SK-N-SH (cell line): ENCODE measurements around the gene LRMDA. TPM values are rescaled to one million over a fixed set of nuclear protein-coding genes. Genes with fewer than 3 reads are reported as not detected.

Experiments
- CTCF ChIA-PET: fragments of 300-600, 350-600 bp; formaldehyde crosslinking; extraction: SDS; loops from one replicate; lab custom pipeline; 2021; lab: Yijun Ruan, JAX
- POLR2A ChIA-PET: fragments of 350-600 bp; sonication (Branson Sonifier 250); formaldehyde crosslinking; extraction: SDS; loops from one replicate; lab custom pipeline; 2020; ENCODE audit warnings: antibody characterized with exemption, inconsistent platforms; lab: Yijun Ruan, JAX
- DNase-seq: peaks from one replicate; pipeline ENCODE4 v3.0.0; 2012
- H2AFZ ChIP-seq: fragments of 200-600 bp; sonication (generic); 2 replicates; pipeline ENCODE4 v1.8.1; 2016; ENCODE audit warnings: antibody characterized with exemption, mild to moderate bottlenecking, low read depth
- H3F3A ChIP-seq: fragments of 200-600 bp; sonication (generic); replicated peaks from 2 replicates; pipeline ENCODE3; 2016; ENCODE audit warnings: antibody characterized with exemption, mild to moderate bottlenecking; ENCODE audit not compliant: insufficient read depth
- H3K27ac ChIP-seq, 2 experiments: fragments of 200-500 bp in 1 of 2; fragments of 200-600 bp in 1 of 2; sonication (Bioruptor generic) in 1 of 2; sonication (generic), shearing (Covaris generic) in 1 of 2; 2 replicates each; pipeline versions ENCODE4 v1.5.1 to v1.6.1; 2014 to 2016; ENCODE audit warnings: low read depth in 2 of 2, inconsistent platforms in 1 of 2, low read length in 1 of 2, mild to moderate bottlenecking in 1 of 2, mixed read lengths in 1 of 2
- H3K27me3 ChIP-seq: fragments of 200-600 bp; sonication (generic), shearing (Covaris generic); 2 replicates; pipeline ENCODE4 v1.6.1; 2016; ENCODE audit warnings: mixed run types; ENCODE audit not compliant: insufficient read depth
- H3K36me3 ChIP-seq, 2 experiments: fragments of 200-500 bp in 1 of 2; fragments of 200-600 bp in 1 of 2; sonication (Bioruptor generic) in 1 of 2; sonication (generic) in 1 of 2; replicated peaks in 1 of 2; 2 replicates each; pipeline versions ENCODE3 to v1.5.1; 2014 to 2016; ENCODE audit warnings: low read length in 1 of 2, mild to moderate bottlenecking in 1 of 2; ENCODE audit not compliant: insufficient read depth in 2 of 2, control insufficient read depth in 1 of 2
- H3K4me1 ChIP-seq, 2 experiments: fragments of 200-500 bp in 1 of 2; fragments of 200-600 bp in 1 of 2; sonication (Bioruptor generic) in 1 of 2; sonication (generic), shearing (Covaris generic) in 1 of 2; 2 replicates each; pipeline versions ENCODE4 v1.5.1 to v1.6.1; 2014 to 2016; ENCODE audit warnings: low read depth in 1 of 2, low read length in 1 of 2, mixed run types in 1 of 2; ENCODE audit not compliant: insufficient read depth in 2 of 2, control insufficient read depth in 1 of 2
- H3K4me2 ChIP-seq: fragments of 200-600 bp; sonication (generic), shearing (Covaris generic); 2 replicates; pipeline ENCODE4 v1.6.1; 2017; ENCODE audit warnings: mixed run types
- H3K4me3 ChIP-seq, 2 experiments: fragments of 200-500 bp in 1 of 2; fragments of 200-600 bp in 1 of 2; sonication (Bioruptor generic) in 1 of 2; sonication (generic), shearing (Covaris generic) in 1 of 2; 2 replicates each; pipeline versions ENCODE4 v1.5.1 to v1.8.1; 2014 to 2016; ENCODE audit warnings: low read depth in 2 of 2, inconsistent platforms in 1 of 2, low read length in 1 of 2, mild to moderate bottlenecking in 1 of 2, mixed read lengths in 1 of 2, moderate library complexity in 1 of 2
- H3K79me2 ChIP-seq: fragments of 200-600 bp; sonication (generic); 2 replicates; pipeline ENCODE4 v1.8.1; 2017; ENCODE audit warnings: mild to moderate bottlenecking; ENCODE audit not compliant: insufficient read depth
- H3K9ac ChIP-seq: fragments of 200-600 bp; sonication (generic); 2 replicates; pipeline ENCODE4 v1.6.1; 2017; ENCODE audit warnings: mixed run types
- H3K9me2 ChIP-seq: fragments of 200-600 bp; sonication (generic); 2 replicates; pipeline ENCODE4 v1.6.1; 2017; ENCODE audit warnings: mixed run types
- H3K9me3 ChIP-seq: fragments of 200-600 bp; sonication (generic); 2 replicates; pipeline ENCODE4 v1.6.1; 2017; ENCODE audit warnings: mixed run types, mild to moderate bottlenecking, moderate library complexity
- H4K20me1 ChIP-seq: fragments of 200-600 bp; sonication (generic); 2 replicates; pipeline ENCODE4 v1.6.1; 2017; ENCODE audit warnings: mild to moderate bottlenecking, mixed run types; ENCODE audit not compliant: insufficient read depth
- CHD2 ChIP-seq: fragments of 150-350 bp; IDR thresholded peaks from 2 replicates; pipeline ENCODE4 v1.6.1; 2018; ENCODE audit warnings: low read length; ENCODE audit not compliant: partially characterized antibody
- FOXJ3 ChIP-seq: sonication (generic); formaldehyde crosslinking; IDR thresholded peaks from 2 replicates; pipeline ENCODE4 v1.5.1; 2020; ENCODE audit warnings: mild to moderate bottlenecking, missing genetic modification reagents
- GABPA ChIP-seq: IDR thresholded peaks from 2 replicates; pipeline ENCODE4 v1.4.0; 2012; ENCODE audit warnings: low read depth, mild to moderate bottlenecking
- GATA2 ChIP-seq: sonication (generic); formaldehyde crosslinking; IDR thresholded peaks from 2 replicates; pipeline ENCODE4 v1.5.0; 2020; ENCODE audit warnings: mild to moderate bottlenecking, missing genetic modification reagents
- REST ChIP-seq: IDR thresholded peaks from 2 replicates; pipeline ENCODE4 v1.6.1; 2012; ENCODE audit warnings: mild to moderate bottlenecking, low read depth, low read length, moderate library complexity
- RFX5 ChIP-seq: IDR thresholded peaks from 2 replicates; pipeline ENCODE4 v1.6.1; 2012; ENCODE audit warnings: mild to moderate bottlenecking, improper control_type of control experiment, low read length
- SMC3 ChIP-seq: IDR thresholded peaks from 2 replicates; pipeline ENCODE4 v1.6.1; 2012; ENCODE audit warnings: low read depth, low read length, improper control_type of control experiment
- TEAD4 ChIP-seq: IDR thresholded peaks from 2 replicates; pipeline ENCODE4 v1.4.0; 2012; ENCODE audit warnings: mild to moderate bottlenecking, borderline replicate concordance; ENCODE audit not compliant: insufficient read depth
- USF1 ChIP-seq: IDR thresholded peaks from 2 replicates; pipeline ENCODE4 v1.4.0; 2012; ENCODE audit warnings: low read depth, borderline replicate concordance
- WGBS: methylation state at CpG from one replicate; pipeline ENCODE4 v1.1.6; 2017; ENCODE audit warnings: low lambda C conversion rate; 5-methylcytosine and 5-hydroxymethylcytosine counted together
- polyA plus RNA-seq, 3 experiments: library from polyadenylated mRNA; depleted of rRNA; stranded (reverse); fragments of >200 nt; gene quantifications; 2 replicates each; pipeline ENCODE4 v1.2.3, GENCODE V29; 2012

LRMDA gene
- polyA plus RNA-seq, 1 of the 3 experiments (the other 2 are of a cell fraction) = 0.95 TPM

- TF ChIP-seq REST (no peak), SMC3 (no peak), USF1 (no peak)
- TF ChIP-seq, all 33 proteins: peak for 0
Measured at GRCh38 chr10:75776738-75777504, 345.5 kb downstream of the LRMDA start (continued).

GRCh38 chr10:75778665-75779064 is 347.2 kb downstream of the LRMDA start:
- DNase-seq = no peak
- Histone ChIP-seq H3K27ac (no peak overlapping the region), H3K79me2 (no peaks in the 10 kb centered on the region), H3K9me3 (no peaks in the 10 kb centered on the region), H3K4me2 (no peak overlapping the region), H3K4me3 (no peak overlapping the region), H3K36me3 (no peaks in the 10 kb centered on the region), H3K9ac (no peak overlapping the region), H3K27me3 (no peaks in the 10 kb centered on the region; the same call in 1 of the 2 replicates), H3K9me2 (no peaks in the 10 kb centered on the region), H3F3A (no peaks in the 10 kb centered on the region), H3K4me1 (no peaks in the 10 kb centered on the region), H2AFZ (no peak overlapping the region), H4K20me1 (no peaks in the 10 kb centered on the region)
- ChIA-PET CTCF (interaction anchor here (0.8 to 1.0 kb wide), 2 partner anchors 8 to 10 kb away, joined by 3 to 4 read pairs; no protein-coding TSS in a partner anchor), POLR2A (no interaction called here)
- no peak for TF ChIP-seq RFX5

- no peaks in the 10 kb centered on the region for H4K20me1 ChIP-seq
- no peak overlapping the region for H2AFZ ChIP-seq
- no peak overlapping the region for H3K4me2 ChIP-seq
- H3K9me2 ChIP-seq = no peaks in the 10 kb centered on the region
- no peaks in the 10 kb centered on the region for H3K36me3 ChIP-seq
- H3K27ac ChIP-seq = no peak overlapping the region
- ChIA-PET CTCF (interaction anchor here (0.8 to 1.0 kb wide), 2 partner anchors 9 kb away, joined by 3 to 4 read pairs; no protein-coding TSS in a partner anchor), POLR2A (no interaction called here)
- WGBS = 13% methylated on average over 1 of the region's 1 CpG
- H3F3A ChIP-seq = no peaks in the 10 kb centered on the region
- H3K4me3 ChIP-seq = no peak overlapping the region
- no peaks in the 10 kb centered on the region; the same call in 1 of the 2 replicates for H3K27me3 ChIP-seq
- no peak for TF ChIP-seq FOXJ3 (CRISPR knock-in tag)
- no peak for TF ChIP-seq CHD2
- no peak for TF ChIP-seq GABPA
- TF ChIP-seq TEAD4 = no peak
- TF ChIP-seq GATA2 (CRISPR knock-in tag) = no peak
- no peak for TF ChIP-seq RFX5
- H3K79me2 ChIP-seq = no peaks in the 10 kb centered on the region
- no peak for DNase-seq
- H3K9ac ChIP-seq = no peak overlapping the region
- no peaks in the 10 kb centered on the region for H3K4me1 ChIP-seq
- H3K9me3 ChIP-seq = no peaks in the 10 kb centered on the region
Measured at GRCh38 chr10:75779276-75779675, 347.9 kb downstream of the LRMDA start.
